Measurements from ENCODE around the gene PTPN14.
"Not testable (repeated sequence)": the region's sequence is repeated elsewhere in the genome, so short reads cannot be mapped to it uniquely, and the experiment has no call there.

Gene PTPN14

DNA sequence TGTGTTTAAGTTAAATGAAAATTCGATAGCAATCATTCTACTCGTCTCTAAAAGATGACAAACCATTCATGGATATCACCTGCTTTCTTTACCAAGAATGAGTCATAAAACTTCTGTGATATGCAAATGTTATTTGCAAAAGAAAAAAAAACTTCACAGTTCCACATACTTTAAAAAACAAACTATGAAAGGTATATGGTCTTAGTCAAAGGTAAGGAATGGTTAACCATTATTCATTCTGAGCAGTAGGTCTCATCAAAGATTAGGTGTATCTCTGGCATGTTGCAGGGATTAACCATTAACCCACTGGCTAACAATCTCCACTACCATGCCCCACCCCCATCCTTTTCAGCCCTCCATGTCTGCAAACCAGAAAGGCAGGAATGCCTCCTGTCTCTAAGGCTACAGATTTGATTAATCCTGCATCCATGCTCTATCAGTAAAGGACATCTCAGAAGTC lies 44.4 kb downstream of the PTPN14 start:
- no peak for DNase-seq

DNA sequence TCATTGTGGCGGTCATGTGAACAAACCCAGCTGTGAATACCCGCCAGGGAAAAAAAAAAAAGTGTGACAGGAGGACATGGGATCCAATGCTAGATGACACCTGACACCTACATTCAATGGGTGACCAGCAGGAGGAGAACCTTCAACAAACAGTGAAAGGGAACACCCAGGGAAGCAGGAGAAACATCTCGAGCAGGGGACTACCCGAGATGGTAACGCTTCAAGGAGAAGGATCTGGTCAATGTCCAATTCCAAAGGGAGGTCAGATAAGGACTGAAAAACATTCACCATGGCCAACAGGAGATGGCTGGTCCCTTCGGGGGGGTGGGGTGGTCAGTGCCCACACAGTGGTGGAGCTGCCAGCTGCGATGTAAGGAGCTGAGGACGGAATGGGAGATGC lies 46.3 kb downstream of the PTPN14 start:
- DNase-seq: no peak

DNA sequence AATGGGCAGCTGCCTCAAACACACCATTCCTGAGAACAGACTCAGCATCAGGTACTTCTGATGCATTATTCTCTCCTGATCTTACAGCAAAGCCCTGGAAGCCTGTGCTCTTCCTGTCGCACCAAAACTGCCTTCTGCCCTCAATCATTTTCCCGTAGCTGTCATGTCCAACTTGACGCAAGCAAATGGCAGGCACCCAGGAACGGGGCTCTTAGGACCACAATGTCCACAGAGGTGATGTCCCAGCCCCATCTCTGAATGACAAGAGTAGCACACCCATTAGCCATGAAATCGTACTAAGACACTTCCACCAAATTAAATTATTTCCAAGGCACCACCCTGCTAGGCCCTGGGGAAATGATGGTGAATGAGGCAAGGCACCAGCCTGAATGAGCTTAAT lies 47.1 kb downstream of the PTPN14 start:
- no peak for DNase-seq

DNA sequence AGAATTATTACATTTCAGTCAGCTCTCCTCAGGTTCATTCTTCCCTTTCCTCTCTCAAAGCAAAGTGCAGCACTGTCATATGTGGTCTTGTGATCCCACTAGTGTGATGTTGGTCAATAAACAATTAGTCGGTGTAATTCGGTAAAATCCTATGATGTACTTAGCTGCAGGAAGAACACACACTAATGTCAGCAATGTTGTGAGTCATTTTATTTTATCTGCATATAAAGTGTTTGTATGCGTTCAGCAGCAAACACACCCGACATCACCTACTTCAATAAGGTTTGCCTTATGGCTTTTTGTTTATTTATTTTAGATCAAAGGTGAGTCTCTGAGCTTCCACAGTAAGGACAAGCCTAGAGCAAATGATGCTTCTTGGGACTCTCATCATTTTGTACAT lies 47.8 kb downstream of the PTPN14 start:
- DNase-seq: no peak

DNA sequence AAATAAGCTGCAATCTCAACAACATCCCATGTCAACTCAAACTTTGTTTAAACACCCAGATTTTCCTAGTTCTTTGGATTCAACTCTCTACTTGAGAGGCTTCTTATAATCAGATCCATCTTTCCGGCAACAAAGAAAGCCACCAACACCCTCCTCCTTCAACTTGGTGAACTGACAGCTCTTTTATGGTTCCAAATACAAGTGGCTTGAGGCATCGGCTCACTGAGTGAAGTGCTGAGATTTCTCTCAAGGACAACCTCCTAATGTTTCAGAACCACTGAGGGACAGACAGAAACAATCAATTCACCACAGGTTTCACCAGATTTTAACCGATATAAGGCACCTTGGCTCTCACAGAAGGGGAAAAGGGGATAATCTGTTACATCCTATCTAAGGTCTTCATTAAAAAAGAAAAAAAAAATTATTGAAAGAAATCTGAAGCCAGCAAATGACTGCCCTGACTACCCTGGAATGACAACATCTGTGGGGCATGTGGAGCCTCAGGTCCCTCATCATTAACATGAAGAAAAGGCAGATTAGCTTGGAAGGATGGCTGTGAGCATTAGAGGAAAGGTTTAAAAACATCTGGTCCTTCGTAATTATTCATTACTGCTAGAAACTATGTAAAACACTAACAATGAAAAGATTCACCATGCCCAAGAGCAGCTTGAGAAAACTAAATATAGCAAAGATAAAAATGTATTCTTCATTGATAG lies 50.9 kb downstream of the PTPN14 start:
- no peak for DNase-seq

DNA sequence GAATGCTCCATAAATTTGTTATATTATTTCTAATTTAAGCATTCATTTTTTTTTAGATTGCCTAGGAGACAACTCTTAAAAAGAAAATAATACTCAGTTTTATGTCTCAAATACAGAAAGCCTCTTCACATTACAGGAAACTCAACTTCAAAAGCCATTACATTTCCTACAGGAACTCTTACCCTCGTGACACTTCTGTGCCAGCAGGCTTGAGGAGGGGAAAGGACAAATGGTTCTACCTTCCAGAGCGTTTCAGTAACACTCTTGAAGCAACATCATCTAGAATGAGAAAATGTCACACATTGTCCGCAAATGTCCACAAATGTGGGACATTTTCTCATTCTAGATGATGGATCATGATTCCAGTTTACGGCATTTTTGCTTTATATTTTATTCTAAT lies 51.7 kb downstream of the PTPN14 start:
- DNase-seq: no peak

DNA sequence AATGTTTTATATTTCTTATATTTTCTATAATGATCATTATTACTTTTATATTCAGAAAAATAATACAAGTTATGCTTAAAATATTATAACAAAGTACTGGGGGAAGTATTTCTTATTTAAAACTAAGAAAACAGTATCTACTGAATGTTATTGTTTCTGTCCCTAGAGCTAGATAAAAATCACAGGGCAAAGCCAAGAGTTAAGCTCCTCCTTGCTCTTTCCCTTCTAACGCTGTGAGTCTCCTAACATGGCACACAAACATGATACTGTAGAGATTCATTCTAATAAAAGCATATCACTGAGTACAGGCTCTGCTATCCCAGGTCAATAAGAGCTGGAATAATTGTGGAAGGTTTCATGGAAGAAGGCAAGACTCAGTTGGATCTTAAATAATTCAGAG lies 53.4 kb downstream of the PTPN14 start:
- DNase-seq: no peak

DNA sequence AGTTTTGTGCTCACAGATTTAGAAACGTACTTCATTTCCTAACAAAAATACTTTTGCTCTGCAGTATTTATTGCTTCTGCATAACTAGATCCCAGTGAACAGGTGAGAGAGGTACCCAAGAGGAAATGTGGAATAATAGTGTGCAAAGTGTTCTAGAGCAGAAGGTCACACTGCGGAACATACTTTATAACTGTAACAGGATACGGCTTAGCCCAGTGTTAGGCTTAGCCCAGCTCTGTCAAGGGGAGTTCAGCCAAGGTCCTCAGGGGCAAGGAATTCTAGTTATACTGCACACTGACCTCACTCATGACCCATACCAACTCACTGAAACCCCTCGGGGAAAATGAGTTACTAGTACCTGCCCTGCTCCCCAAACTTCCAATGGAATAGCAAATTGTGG lies 55.3 kb downstream of the PTPN14 start:
- DNase-seq: no peak

DNA sequence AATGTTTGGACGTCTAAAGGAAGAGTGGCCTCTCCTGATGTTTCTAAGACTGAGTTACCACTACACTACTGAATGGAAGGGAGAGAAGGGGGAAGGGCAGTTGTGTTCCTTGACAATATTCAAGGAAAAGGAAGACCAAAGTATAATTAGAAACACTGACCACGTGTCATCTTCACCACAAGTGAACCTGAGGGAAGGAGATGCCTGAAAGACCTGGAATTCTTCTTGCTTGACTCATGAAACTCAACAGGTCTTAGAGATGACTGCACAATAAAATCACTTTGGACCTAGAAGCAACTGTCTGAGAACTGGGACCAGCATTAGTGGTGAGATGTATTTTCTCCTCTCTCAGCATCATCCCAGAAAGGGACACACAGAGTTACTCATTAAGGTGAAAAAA lies 56.7 kb downstream of the PTPN14 start:
- DNase-seq: no peak

DNA sequence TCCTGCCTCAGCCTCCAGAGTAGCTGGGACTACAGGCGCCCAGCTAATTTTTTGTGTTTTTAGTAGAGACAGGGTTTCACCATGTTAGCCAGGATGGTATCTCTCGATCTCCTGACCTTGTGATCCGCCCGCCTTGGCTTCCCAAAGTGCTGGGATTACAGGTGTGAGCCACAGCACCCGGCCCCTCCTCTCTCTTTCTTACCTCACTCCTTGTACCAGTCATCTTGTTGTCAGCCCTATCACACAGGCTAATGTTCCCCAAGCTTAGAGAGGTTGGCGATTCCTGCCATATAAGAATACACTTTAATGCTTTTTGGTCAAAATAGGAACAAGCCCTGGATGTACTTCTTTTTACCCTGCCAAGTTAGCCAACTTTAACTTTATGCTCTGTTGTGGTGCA lies 57.2 kb downstream of the PTPN14 start:
- DNase-seq: not testable (repeated sequence)

DNA sequence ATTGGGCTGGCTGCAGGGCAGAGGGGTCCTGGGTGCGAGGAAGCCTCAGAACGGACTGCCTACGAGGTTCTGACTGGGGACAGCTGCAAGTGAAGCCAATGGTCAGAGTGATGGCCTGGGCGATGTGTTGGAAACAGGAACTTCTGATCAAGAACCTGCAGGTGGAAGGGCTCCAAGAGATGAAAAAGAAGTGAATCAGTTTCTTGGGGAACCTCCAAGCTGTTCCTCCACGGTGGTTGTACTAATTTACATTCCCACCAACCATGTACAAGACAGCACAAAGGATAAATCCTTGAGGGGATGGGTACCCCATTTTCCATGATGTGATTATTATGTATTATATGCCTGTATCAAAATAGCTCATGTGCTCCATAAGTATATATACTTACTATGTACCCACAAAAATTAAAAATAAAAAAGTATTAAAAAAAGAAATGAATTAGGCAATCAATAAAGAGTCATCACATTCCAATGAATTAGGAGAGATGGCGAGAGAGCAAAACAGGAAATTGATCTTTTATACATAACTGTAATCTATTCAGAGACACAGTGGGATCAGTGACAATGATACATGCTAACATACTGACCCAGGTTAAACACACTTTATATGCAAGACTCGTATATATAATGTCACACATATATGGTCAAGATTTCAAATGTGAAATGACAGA lies 58.1 kb downstream of the PTPN14 start:
- no peak for DNase-seq

DNA sequence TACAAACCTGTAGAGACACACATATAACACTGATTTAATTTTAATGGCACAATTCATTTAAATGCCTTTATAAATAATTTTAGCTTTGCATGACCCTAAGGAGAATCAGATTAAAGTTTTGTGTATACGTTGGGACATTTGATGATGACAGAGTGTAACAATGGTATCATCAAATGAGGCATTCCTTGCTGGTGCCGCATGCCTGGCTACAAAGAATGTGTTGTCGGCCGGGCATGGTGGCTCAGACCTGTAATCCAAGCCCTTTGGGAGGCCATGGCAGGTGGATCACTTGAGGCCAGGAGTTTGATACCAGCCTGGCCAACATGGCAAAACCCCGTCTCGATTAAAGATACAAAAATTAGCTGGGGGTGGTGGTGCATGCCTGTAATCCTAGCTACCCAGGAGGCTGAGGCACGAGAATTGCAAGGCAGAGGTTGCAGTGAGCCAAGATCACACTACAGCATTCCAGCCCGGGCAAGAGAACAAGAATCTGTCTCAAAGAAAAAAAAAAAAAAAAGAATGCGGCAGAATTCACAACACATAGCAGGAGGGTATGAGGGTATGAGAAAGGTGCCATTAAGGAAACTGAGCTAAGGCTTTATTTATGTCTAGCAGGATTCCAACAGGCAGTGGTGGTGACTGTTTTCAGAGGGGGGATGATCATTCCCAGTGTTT lies 58.9 kb downstream of the PTPN14 start:
- no peak for DNase-seq

DNA sequence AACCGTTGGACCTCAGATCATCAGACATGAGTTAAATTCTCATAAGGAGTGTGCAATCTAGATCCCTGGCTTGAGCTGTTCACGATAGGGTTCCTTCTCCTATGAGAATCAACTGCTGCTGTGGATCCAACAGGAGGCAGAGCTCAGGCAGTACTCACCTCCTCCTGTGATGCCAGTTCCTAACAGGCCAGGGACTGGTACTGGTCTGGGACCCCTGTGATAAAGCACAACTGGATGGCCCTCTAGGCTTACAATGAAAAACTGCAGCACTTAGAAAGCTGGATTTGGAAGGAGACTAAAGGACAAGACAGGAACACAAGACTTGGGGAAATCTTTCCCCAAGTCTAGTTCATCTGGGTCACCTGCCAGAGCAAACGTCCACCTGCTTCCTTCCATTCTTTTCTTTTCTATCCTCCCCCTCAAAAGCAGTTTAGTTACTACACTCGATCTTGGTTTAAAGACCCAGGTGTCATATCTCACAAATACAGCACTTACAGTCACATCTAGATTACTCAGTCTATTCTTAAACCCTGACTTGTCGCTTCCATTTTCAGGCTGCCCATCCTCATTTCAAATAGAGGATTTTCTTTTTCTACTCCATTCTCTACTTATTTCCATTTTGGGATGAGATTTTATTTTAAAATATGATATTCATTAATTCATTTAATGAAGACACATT lies 59.8 kb downstream of the PTPN14 start:
- no peak for DNase-seq

DNA sequence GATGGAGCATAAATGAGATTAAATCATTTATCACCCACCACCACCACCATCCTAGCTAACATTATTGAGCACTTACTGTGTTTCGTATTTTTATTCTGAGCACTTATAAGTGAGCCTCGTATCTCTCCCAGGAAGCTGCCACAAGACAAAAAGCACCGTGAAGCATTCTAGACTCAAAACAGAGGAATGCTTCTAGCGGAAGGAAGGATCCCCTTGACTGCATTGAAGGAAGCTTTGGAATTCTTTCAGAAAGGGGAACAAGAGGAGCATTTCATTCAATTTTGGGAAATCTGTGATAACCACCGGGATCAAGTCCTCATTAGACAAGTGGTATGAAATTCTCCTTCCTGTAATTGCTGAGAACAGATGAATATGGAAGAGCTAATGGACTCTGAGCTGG lies 66.3 kb downstream of the PTPN14 start:
- DNase-seq: no peak

DNA sequence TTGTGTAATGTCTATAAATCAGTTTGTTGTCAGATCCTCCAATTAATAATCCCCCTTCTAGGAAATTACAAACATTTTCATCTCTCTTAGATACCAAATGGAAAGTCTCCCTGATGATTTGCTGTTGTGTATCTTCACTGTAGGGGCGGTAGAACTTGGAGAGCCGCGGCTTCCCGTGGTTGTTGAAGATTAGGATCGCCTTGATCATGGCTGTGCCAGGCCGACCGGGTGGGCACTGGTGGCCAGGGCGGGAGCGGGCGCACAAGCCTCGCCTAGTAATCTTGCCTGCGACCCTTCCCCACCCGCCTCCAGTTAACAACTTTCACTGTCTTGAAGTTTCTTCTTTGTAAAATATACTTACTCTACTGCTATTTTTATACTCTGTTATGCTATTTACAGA lies 68.2 kb downstream of the PTPN14 start:
- not testable (repeated sequence) for DNase-seq

DNA sequence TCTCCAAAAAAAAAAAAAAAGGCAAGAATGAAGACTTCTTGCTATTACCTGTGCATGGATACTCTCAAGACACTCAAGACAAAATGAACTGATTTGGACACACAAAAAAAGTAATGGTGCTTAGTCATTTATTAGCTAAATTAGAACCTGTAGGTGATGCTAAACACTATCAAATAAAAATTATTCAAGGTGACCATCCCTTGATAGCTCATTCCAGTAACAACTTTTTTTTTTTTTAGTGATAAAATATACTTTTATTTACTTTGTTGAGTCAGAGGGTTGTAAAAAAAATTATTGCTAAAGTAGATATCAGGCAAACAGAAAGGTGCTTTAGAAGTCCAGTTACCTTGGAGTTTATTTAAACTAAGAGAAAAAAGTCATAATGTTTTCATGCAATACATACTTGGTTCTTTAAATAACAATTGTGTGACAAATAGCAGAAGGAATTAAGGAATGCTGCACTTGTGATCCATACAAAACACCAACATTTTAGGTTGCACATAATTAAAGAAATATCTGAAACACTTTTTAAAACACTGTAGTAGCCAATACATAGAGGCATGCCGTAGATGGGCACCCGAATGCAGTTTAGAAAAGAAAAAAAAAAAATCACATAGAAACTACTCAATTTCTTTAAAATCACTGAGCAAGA lies 69.3 kb downstream of the PTPN14 start:
- not testable (repeated sequence) for DNase-seq

DNA sequence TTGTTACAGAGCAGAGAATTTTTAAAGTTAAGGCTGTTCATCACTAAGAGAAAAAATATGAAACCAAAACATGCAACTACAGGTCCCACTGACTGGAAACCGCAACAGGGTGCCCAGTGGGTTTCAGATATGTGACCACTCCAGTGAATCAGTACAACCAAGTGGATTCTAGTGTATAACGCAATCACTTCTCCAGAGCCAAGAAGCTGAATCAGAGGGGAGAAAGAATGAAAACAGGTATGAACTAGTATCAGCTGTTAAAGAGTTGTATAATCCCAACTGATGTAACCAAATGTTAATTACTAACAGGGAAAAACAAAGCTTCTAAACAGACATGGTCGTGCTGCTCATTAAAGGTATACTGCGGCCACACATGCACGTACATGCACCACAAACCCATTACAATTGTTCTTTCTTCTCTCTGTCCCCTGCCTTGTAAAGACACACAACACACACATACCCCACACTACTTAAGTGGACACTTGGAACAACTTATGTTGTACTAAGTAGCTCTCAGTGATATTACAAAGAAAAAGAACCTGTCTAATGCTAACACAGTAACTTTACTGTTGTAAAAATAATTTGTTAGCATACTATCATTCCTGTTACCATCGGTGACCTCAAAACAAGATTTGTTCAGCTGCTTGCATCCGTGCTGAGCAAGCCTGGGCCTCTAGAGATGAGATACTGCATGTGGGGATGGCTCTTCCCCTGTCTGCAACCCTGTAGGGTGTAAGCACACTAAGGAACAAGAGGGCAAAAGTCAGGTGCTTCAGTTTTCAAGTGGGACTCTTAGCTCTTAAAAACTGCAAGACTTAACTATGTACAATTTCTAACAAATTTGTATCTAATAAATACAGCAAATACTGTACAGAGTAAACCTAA lies 74.2 kb downstream of the PTPN14 start:
- DNase-seq: no peak

DNA sequence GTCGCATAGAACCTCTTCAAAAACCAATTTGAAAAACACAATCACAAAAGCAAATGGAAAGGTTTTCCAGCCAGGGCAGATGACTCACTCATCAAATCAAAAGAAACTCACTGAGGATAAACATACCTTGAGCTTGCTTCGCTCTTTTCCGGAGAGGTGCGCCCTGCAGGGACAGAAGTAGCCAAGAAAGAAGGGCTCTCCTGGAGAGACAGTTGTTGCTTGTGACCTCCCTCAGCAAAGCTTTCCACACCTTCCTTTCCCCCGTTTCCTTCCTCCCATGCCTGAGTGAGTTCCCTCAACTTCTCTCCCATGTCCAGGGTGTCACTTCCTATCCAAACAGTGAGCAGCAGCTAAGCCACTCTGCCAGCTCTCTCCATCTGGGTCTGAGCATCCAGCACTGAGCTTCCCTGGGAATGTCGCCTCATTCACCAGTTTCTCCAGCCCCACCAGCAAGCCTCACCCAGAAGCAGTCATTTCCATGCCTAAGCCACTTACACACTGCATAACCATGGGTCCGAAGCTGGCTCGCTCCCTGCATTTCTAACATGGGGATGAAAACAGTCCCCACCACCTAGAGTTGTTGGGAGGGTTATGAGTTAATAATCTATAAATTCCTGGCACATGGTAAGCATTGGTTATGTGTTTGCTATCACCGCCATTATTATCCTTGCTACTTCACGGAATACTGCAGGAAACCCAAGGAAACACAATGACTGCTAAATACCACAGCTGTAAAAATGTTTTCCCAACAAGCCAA lies 75.0 kb downstream of the PTPN14 start:
- no peak for DNase-seq

DNA sequence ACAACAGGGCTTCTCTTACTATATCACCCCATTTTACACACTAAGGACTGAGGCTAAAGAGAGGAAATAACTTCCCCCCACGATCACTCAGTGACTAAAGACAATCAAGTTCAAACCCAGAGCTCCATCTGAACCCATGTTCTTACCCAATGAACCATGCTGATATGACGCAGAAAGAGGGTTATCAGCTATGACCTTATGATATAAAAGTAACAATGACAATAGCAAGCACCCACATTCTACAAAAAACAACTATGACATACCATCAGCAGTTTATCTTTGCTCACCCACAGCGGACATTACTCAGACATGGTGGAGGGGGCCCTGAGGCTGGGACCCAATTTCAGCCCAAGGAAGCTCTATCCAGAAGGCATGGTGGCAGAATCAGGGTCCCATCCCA lies 75.7 kb downstream of the PTPN14 start:
- no peak for DNase-seq

DNA sequence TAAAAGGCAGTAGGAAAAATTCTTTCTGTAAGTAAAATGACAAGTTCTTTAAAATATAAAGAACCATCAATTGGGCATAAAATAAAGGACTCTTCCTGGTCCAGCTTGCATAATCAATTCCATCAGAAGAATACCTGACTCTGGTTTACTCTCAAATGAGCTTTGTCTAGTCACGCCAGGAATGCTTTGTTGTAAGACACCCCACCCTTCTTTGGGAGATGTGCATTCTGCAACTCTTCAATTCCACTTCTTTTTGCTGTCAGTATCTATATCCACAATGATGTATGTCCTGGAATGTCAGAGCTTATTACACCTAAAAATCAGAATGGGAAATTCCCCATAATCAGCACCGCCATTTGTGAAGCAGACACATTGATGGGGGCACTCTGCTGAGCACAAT lies 76.1 kb downstream of the PTPN14 start:
- no peak for DNase-seq

DNA sequence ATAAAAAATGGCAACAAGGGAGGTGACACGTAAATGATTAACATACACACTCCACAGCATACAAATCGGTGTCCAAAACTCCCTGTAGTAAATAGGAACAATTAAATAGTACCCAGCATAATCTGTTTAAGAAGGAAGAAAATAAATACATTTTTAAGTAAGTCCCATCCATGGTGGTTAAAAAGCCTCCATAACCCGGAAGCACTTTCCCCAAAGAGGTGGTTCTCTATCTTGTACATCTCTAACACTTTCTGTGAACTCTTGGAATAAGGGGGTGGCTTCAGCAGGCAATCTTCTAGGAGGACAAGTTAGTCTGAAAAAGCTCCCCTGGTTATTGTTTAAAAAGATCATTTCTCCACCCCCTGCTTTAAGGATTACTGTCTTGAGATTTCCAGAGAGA lies 76.9 kb downstream of the PTPN14 start:
- no peak for DNase-seq
